MM.1S (cell line): ENCODE data around the gene RASAL2.

Source experiments
- CTCF ChIP-seq: fragments of 300-600 bp; sonication (generic); IDR thresholded peaks from 2 replicates; pipeline ENCODE4 v1.5.1; 2016; ENCODE audit warnings: antibody characterized with exemption, low read length, mixed read lengths
- EZH2 ChIP-seq: fragments of 300-600 bp; sonication (generic); optimal IDR thresholded peaks from 2 replicates; pipeline ENCODE3; 2017; ENCODE audit warnings: low read depth, mild to moderate bottlenecking, antibody characterized with exemption, low read length, mixed read lengths

GRCh38 chr1:178121883-178122282, 28.0 kb downstream of the RASAL2 start:
- TF ChIP-seq CTCF, result no peak
- TF ChIP-seq EZH2, result no peak
